Tibial artery (tissue), 4 donors: Measurements from ENCODE around the gene ZNF584.

ENCODE experiments used
- DNase-seq, 2 donors: peaks; one replicate each; pipeline ENCODE4 v3.0.0-alpha.2; 2019
- H3K27ac ChIP-seq, 2 donors: fragments of 200-600 bp; sonication (generic) in 1 of 2; 1 replicate in 1 of 2; 2 replicates in 1 of 2; pipeline ENCODE4 v1.5.1; 2018 to 2019; ENCODE audit warnings: mild to moderate bottlenecking in 1 of 2
- H3K27me3 ChIP-seq, 2 donors: fragments of 200-600 bp; sonication (generic) in 1 of 2; one replicate each; pipeline versions ENCODE4 v1.5.1 to v1.6.0; 2016 to 2019
- H3K36me3 ChIP-seq, 3 donors: fragments of 200-600 bp; sonication (generic) in 2 of 3; one replicate each; pipeline ENCODE4 v1.5.1; 2016 to 2019; ENCODE audit warnings: mild to moderate bottlenecking in 2 of 3
- H3K4me1 ChIP-seq, 4 donors: fragments of 200-600 bp; sonication (generic) in 2 of 4; 1 replicate in 3 of 4; 2 replicates in 1 of 4; pipeline ENCODE4 v1.5.1; 2016 to 2019
- H3K4me3 ChIP-seq, 2 donors: fragments of 200-600 bp; sonication (generic) in 1 of 2; 1 replicate in 1 of 2; 2 replicates in 1 of 2; pipeline ENCODE4 v1.5.1; 2018 to 2019; ENCODE audit warnings: mild to moderate bottlenecking in 2 of 2
- H3K9me3 ChIP-seq, 3 donors: fragments of 200-600 bp; sonication (generic) in 1 of 3; one replicate each; pipeline ENCODE4 v1.5.1; 2016 to 2019
- CTCF ChIP-seq, 2 experiments: fragments of 200-600 bp in 1 of 2; fragments of 450-650 bp in 1 of 2; IDR thresholded peaks; one replicate each; pipeline ENCODE4 v1.5.1; 2017 to 2019; ENCODE audit warnings: antibody characterized with exemption in 2 of 2, mild to moderate bottlenecking in 1 of 2, moderate library complexity in 1 of 2
- intact Hi-C: fragments of 100-400 bp; cut with DNase I; formaldehyde crosslinking; loops from one replicate; pipeline ENCODE4 v1.15.0; 2023; ENCODE audit warnings: low total_unique reads

ZNF584 gene

GRCh38 chr19:58450856-58451357, 42.5 kb downstream of the ZNF584 start:
- Histone ChIP-seq H3K36me3 (peaks cover 0 to 22% (median 16%) of the 10 kb centered on the region in 3 donors), H3K27me3 (peaks cover 0 to 13% of the 10 kb centered on the region in 2 donors), H3K9me3 (no peaks in the 10 kb centered on the region), H3K27ac (peak overlapping the region; percentile 68 to 81), H3K4me3 (peak overlapping the region; percentile 75 to 82), H3K4me1 (peaks cover 0 to 14% (median 5%) of the 10 kb centered on the region in 4 donors)
- intact Hi-C loops: no loop called here
- DNase-seq: no peak
- TF ChIP-seq CTCF (IDR thresholded peaks at IDR 0.05): no peak

- DNase-seq: peak; percentile 97 to 98
- no peaks in the 10 kb centered on the region for H3K9me3 ChIP-seq
- intact Hi-C loops: no loop called here
- H3K36me3 ChIP-seq: peaks cover 6 to 28% (median 22%) of the 10 kb centered on the region in 3 donors
- peak within 1 kb of the TSS; percentile 75 to 82 for H3K4me3 ChIP-seq
- peak within 1 kb of the TSS; percentile 68 to 81 for H3K27ac ChIP-seq
- H3K27me3 ChIP-seq: peaks cover 0 to 13% of the 10 kb centered on the region in 2 donors
- TF ChIP-seq CTCF (IDR thresholded peaks at IDR 0.05): peak in 1 of 2 experiments; percentile 3
- peaks cover 0 to 14% (median 5%) of the 10 kb centered on the region in 4 donors for H3K4me1 ChIP-seq
Measured at GRCh38 chr19:58451358-58452101, 43.1 kb downstream of the ZNF584 start, which contains the start of gene ZNF324B. ZNF324B (plus strand) TSS chr19:58451622; CDS start chr19:58453702, 2,080 bp downstream.

GRCh38 chr19:58453743-58454142, 45.3 kb downstream of the ZNF584 start:
- Histone ChIP-seq H3K36me3 (peaks cover 10 to 50% (median 36%) of the 10 kb centered on the region in 3 donors), H3K4me1 (peaks cover 0 to 14% (median 5%) of the 10 kb centered on the region in 4 donors), H3K27ac (no peak overlapping the region), H3K4me3 (no peak overlapping the region), H3K9me3 (no peaks in the 10 kb centered on the region), H3K27me3 (peaks cover 0 to 7% of the 10 kb centered on the region in 2 donors)
- intact Hi-C loops: no loop called here
- no peak for TF ChIP-seq CTCF (IDR thresholded peaks at IDR 0.05)
- no peak for DNase-seq

- Histone ChIP-seq H3K36me3 (peaks cover 10 to 54% (median 36%) of the 10 kb centered on the region in 3 donors), H3K27me3 (no peaks in the 10 kb centered on the region), H3K4me3 (no peak overlapping the region), H3K27ac (no peak overlapping the region), H3K4me1 (peaks cover 0 to 14% (median 5%) of the 10 kb centered on the region in 4 donors), H3K9me3 (no peaks in the 10 kb centered on the region)
- TF ChIP-seq CTCF (IDR thresholded peaks at IDR 0.05): no peak
- no peak for DNase-seq
- intact Hi-C loops: no loop called here
Measured at GRCh38 chr19:58455306-58455705, 46.9 kb downstream of the ZNF584 start.

GRCh38 chr19:58456111-58456510, 47.7 kb downstream of the ZNF584 start:
- Histone ChIP-seq H3K4me1 (peaks cover 0 to 11% (median 2%) of the 10 kb centered on the region in 4 donors), H3K27ac (no peak overlapping the region), H3K9me3 (no peaks in the 10 kb centered on the region), H3K36me3 (peaks cover 10 to 54% (median 36%) of the 10 kb centered on the region in 3 donors), H3K4me3 (no peak overlapping the region), H3K27me3 (no peaks in the 10 kb centered on the region)
- no peak for DNase-seq
- intact Hi-C loops: no loop called here
- no peak for TF ChIP-seq CTCF (IDR thresholded peaks at IDR 0.05)
